ENCODE results near the gene FSHB.

- TF ChIP-seq CTCF (IDR thresholded peaks at IDR 0.05) (no peak), POLR2A (IDR thresholded peaks at IDR 0.05) (no peak)
These were observed 51.4 kb downstream of the FSHB start for GRCh38 chr11:30282289-30282631.
